ENCODE data around the gene C3orf49.

Gene C3orf49, protein sequence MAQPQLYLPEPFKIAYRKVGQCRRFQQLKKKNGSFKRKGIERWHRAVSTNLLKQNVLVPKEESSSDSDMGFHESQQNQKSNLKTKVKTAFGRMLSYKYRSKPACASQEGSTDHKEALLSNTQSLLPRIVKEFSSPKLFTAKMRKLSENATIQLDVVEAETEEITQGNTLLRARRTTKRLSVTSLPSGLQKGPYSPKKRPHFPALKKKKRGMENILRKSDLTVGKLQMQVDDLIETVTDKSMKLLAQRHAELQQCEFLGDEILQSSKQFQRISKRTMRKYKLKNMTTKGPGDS

DNA sequence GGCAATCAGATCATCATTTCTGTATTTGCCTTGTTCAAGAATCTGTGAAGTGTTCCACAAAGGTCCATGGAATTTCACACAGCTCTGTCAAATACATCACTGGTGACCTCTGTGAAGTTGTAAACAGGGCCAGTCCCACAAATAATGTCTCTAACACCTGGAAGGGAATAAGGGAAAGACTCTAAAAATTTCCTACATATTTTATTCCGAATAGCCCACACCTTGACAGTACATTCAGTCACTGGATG is at the start of gene C3orf49:
Gene C3orf49, plus strand, starts transcription at position 149 of the 248 bp plus-strand sequence. CDS start 173 bp downstream, outside the sequence.
- no peaks in the 10 kb centered on the region for H3K27me3 Mint-ChIP-seq
- H3K27ac Mint-ChIP-seq = no peak within 1 kb of the TSS
- no peak within 1 kb of the TSS for H3K4me3 Mint-ChIP-seq
- peaks cover 7% of the 10 kb centered on the region for H3K36me3 Mint-ChIP-seq (ENCODE audit: low read depth)
- intact Hi-C loops (cut with micrococcal nuclease) = loop anchor here (5.0 kb wide), 1 partner anchor 1487 kb away; no protein-coding TSS in a partner anchor
- no peaks in the 10 kb centered on the region for H3K4me1 Mint-ChIP-seq (ENCODE audit: low read depth)
- no peaks in the 10 kb centered on the region for H3K9me3 Mint-ChIP-seq

DNA sequence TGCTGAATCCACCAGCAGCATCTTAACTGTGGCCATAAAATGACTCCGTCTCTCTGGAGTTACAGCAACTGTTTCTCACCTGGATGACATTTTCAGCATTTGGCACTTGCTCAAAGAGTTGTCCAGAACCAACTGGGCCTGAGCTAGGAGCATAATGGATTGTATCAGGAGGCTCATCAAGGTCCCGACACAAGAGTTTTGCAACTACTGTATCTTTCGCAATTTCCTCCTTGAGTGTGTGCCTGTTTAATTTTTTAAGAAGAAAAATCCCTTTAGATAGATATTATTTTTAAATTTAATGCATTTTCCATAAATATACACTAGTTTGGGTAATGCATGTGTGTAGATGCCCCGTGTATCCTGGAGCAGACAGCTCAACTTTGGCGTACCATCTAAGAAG is 44.3 kb upstream of the C3orf49 start:
- Mint-ChIP-seq H3K36me3 (ENCODE audit: low read depth) (no peaks in the 10 kb centered on the region), H3K4me3 (no peak overlapping the region), H3K4me1 (ENCODE audit: low read depth) (peaks cover 11% of the 10 kb centered on the region), H3K27ac (no peak overlapping the region), H3K27me3 (no peaks in the 10 kb centered on the region), H3K9me3 (no peaks in the 10 kb centered on the region)
- intact Hi-C loops (cut with micrococcal nuclease) = no loop called here

DNA sequence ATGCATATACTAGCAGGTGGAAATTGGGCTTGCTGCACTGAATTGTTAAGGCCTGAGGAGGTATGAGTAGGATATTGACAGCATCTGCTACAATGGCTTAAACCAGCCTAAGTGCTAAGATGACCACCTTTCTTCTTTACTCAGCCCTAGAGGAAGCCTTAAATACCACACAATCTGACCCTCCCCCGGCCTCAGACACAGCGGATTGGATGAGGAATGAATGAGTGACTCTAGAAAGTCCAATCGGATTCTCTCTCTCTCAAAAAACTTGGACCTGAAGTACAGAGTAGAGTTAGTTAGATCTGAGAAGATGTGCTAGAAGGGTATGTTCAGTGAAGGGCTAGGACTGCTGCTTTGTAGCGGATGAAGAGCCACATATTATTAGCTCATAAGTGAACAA is 39.9 kb upstream of the C3orf49 start:
- intact Hi-C loops (cut with micrococcal nuclease) = no loop called here
- Mint-ChIP-seq H3K4me3 (no peak overlapping the region), H3K27me3 (no peaks in the 10 kb centered on the region), H3K36me3 (ENCODE audit: low read depth) (no peaks in the 10 kb centered on the region), H3K27ac (no peak overlapping the region), H3K9me3 (no peaks in the 10 kb centered on the region), H3K4me1 (ENCODE audit: low read depth) (peaks cover 11% of the 10 kb centered on the region)

DNA sequence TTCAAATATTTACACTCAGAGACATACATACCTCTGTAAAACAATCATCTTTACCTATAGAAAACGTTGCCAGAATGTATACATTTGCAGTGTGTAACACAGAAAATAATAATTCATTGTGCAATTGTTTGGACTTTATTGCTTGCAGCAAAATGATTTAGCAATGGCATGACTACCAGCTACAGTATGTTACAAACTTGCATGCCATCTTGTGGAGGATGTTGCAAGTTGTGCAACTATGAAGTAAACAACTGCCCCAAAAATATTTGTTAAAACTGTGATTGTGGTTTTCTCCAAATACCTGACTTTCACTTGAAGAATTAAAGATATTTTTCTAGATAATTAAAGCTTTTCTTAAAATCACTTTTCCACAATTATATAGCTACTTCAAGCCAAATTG is 27.1 kb upstream of the C3orf49 start:
- intact Hi-C loops (cut with micrococcal nuclease) = no loop called here

DNA sequence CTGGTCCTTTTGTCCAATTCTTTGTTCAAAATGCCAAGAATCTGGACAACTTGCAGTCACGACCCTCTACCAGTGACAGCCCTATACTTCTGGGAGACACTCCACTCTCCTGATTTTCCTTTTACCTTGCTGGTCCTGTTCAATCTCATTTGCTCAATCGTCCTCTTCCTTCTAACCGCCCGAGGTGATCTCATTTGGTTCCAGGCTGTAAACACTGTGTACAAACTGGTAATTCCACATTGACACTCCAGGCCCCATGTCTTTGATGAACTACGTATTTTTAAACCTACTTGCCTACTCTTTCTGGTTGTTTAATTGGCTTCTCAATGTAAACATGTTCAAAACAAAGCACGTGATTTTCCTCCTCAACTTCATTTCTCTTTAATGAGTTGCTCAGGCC is 23.7 kb upstream of the C3orf49 start:
- no peaks in the 10 kb centered on the region for H3K9me3 Mint-ChIP-seq
- intact Hi-C loops (cut with micrococcal nuclease) = no loop called here
- no peaks in the 10 kb centered on the region for H3K27me3 Mint-ChIP-seq
- H3K4me1 Mint-ChIP-seq (ENCODE audit: low read depth) = no peaks in the 10 kb centered on the region
- no peaks in the 10 kb centered on the region for H3K36me3 Mint-ChIP-seq (ENCODE audit: low read depth)
- no peak overlapping the region for H3K4me3 Mint-ChIP-seq
- H3K27ac Mint-ChIP-seq = no peak overlapping the region

More for the DNA sequence above, 27.1 kb upstream of the C3orf49 start:
- no peaks in the 10 kb centered on the region for H3K4me1 Mint-ChIP-seq (ENCODE audit: low read depth)
- H3K36me3 Mint-ChIP-seq (ENCODE audit: low read depth) = no peaks in the 10 kb centered on the region
- no peaks in the 10 kb centered on the region for H3K9me3 Mint-ChIP-seq
- H3K4me3 Mint-ChIP-seq = no peak overlapping the region
- H3K27ac Mint-ChIP-seq = no peak overlapping the region
- no peaks in the 10 kb centered on the region for H3K27me3 Mint-ChIP-seq

DNA sequence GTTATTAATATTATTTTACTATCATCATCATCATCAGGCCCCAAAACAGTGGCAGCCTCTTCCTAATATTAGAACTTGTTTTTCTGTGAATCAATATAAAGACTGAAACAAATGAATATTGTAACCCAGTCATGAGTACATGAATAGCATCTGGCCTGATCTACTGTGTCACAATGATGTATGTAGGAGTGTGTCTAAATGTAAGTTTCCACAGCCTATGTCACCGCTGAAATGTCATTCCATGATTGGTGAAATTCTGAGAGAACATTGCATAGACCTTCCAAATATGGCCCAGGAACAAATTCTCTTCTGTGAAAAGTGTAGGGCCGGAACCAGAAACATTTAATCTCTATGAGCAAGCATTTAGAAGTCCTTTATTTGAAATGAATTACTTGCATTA is 20.6 kb upstream of the C3orf49 start:
- Mint-ChIP-seq H3K4me3 (no peak overlapping the region), H3K27ac (no peak overlapping the region), H3K9me3 (no peaks in the 10 kb centered on the region), H3K4me1 (ENCODE audit: low read depth) (no peaks in the 10 kb centered on the region), H3K27me3 (no peaks in the 10 kb centered on the region), H3K36me3 (ENCODE audit: low read depth) (no peaks in the 10 kb centered on the region)
- intact Hi-C loops (cut with micrococcal nuclease) = no loop called here

DNA sequence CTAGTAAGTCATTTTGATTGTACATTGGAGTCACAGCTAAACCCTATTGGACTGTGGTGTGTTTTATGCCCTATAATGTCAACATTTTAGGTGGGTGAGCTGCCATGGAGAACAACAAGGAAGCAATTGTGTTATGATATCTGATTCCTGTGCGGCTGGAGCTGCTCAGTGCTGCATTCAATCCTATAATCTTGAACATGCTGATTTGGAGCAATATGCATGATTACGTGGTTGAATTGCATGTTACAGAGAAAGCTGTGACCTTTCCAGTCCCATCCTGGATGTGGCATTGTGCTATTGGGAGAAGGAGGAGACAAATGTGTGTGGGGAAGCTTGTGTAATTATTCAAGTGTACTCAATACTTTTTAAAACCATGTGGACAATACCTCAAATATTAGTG is 20.1 kb upstream of the C3orf49 start:
- intact Hi-C loops (cut with micrococcal nuclease) = no loop called here
- H3K27me3 Mint-ChIP-seq = no peaks in the 10 kb centered on the region
- H3K36me3 Mint-ChIP-seq (ENCODE audit: low read depth) = no peaks in the 10 kb centered on the region

DNA sequence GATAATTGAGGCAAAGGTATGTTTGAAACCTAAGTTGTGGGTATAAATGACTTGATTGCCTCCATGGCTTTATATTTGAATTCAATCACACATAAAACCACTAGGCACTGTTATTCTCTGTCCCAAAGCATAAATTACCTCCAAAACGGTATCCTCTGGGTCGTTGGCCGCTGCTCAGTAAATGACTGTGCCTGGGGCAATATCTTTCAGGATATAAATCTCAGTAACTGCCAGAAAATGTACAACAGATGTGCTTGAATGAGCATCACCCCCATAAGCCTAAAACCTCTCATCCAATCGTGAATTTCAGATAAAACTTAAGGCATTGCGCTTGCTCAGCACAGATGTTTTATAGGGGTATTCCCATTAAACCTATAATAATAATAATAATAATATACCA is 19.0 kb upstream of the C3orf49 start:
- H3K9me3 Mint-ChIP-seq = no peaks in the 10 kb centered on the region
- H3K4me3 Mint-ChIP-seq = no peak overlapping the region
- no peaks in the 10 kb centered on the region for H3K4me1 Mint-ChIP-seq (ENCODE audit: low read depth)
- no peak overlapping the region for H3K27ac Mint-ChIP-seq
- H3K27me3 Mint-ChIP-seq = no peaks in the 10 kb centered on the region
- intact Hi-C loops (cut with micrococcal nuclease) = no loop called here
- H3K36me3 Mint-ChIP-seq (ENCODE audit: low read depth) = no peaks in the 10 kb centered on the region

More for the DNA sequence above, 20.1 kb upstream of the C3orf49 start:
- no peak overlapping the region for H3K27ac Mint-ChIP-seq
- no peaks in the 10 kb centered on the region for H3K9me3 Mint-ChIP-seq
- no peak overlapping the region for H3K4me3 Mint-ChIP-seq
- no peaks in the 10 kb centered on the region for H3K4me1 Mint-ChIP-seq (ENCODE audit: low read depth)

DNA sequence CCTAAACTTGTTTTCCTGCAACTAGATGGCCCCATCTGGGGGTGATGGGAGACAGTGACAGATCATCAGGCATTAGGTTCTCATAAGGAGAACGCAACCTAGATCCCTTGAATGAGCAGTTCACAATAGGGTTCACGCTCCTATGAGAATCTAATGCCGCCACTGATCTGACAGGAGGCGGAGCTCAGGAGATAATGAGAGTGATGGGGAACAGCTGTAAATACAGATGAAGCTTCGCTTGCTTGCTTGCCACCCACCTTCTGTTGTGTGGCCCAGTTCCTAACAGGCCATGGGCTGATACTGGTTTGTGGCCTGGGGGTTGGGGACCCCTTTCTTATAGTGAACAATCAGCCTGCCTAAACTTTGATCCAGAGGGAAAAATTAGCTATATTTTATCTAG is 15.2 kb upstream of the C3orf49 start:
- intact Hi-C loops (cut with micrococcal nuclease) = no loop called here
- no peaks in the 10 kb centered on the region for H3K9me3 Mint-ChIP-seq
- no peak overlapping the region for H3K4me3 Mint-ChIP-seq
- H3K36me3 Mint-ChIP-seq (ENCODE audit: low read depth) = no peaks in the 10 kb centered on the region
- H3K27ac Mint-ChIP-seq = no peak overlapping the region
- peaks cover 17% of the 10 kb centered on the region for H3K4me1 Mint-ChIP-seq (ENCODE audit: low read depth)
- no peaks in the 10 kb centered on the region for H3K27me3 Mint-ChIP-seq

DNA sequence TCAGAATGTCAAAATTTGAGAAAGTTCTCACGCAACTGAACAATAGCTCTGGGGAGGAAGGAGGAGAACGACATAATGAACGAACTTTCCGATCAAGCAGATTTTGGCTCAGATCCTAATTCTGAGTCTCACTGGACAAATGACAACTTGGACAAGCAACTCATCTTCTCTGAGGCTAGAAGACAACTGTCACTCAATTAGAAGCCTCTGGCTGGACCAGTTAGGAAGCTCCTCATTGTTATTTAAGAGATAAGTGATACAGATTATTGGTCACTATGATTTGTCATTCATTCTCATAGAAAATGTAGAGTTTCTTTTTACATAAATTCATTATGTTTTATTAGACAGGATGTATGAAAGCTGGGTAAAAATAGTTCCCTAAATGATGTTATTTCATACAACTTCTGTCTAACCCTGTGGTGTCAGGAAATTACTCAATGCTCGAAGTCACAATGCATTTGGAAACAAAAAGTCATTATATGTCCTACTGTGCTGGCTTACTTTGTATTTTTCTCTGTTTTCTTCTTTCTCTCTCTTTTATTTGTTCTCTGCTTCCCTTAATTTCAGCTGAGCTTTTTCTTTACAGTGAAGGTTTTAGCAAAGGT is 11.0 kb upstream of the C3orf49 start:
- intact Hi-C loops (cut with micrococcal nuclease) = no loop called here
- no peaks in the 10 kb centered on the region for H3K27me3 Mint-ChIP-seq
- no peaks in the 10 kb centered on the region for H3K9me3 Mint-ChIP-seq
- H3K4me3 Mint-ChIP-seq = no peak overlapping the region
- H3K4me1 Mint-ChIP-seq (ENCODE audit: low read depth) = peaks cover 24% of the 10 kb centered on the region
- no peak overlapping the region for H3K27ac Mint-ChIP-seq
- no peaks in the 10 kb centered on the region for H3K36me3 Mint-ChIP-seq (ENCODE audit: low read depth)

DNA sequence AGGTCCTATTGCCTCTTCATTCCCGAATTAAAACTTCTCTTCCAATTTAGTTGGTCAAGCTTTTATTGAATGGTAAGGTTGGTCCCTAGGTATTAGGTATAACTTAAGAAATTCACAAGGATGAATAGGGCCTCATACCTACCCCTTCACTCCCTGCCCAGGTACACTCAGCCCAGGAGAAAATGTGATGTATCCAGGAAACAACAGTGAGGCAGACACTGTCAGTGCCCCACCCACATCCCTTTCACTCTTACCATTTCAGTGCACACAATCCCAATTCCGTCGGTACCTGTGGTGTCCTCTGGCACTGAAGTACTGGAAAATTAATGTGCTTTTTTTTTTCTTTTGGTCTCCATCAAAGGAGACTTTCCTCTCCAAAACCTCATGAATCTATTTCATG is 10.5 kb upstream of the C3orf49 start:
- H3K4me3 Mint-ChIP-seq = no peak overlapping the region
- intact Hi-C loops (cut with micrococcal nuclease) = no loop called here
- H3K27me3 Mint-ChIP-seq = no peaks in the 10 kb centered on the region
- no peaks in the 10 kb centered on the region for H3K36me3 Mint-ChIP-seq (ENCODE audit: low read depth)
- no peaks in the 10 kb centered on the region for H3K9me3 Mint-ChIP-seq
- no peak overlapping the region for H3K27ac Mint-ChIP-seq
- H3K4me1 Mint-ChIP-seq (ENCODE audit: low read depth) = peaks cover 24% of the 10 kb centered on the region

DNA sequence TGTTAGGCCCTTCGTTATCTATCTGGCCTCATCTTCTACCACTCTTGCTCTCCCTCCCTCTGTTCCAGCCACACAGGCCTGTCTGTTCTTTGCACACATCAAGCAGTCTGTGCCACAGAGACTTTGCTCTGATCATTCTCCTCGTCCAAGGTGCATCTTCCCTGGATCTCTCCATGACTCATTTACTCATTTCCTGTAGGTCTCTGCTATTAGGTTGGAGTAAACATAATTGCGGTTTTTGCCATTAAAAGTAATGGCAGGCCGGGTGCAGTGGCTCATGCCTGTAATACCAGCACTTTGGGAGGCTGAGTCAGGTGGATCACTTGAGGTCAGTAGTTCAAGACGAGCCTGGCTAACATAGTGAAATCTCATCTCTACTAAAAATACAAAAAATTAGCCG is 9.5 kb upstream of the C3orf49 start:
- H3K27ac Mint-ChIP-seq = no peak overlapping the region
- H3K36me3 Mint-ChIP-seq (ENCODE audit: low read depth) = no peaks in the 10 kb centered on the region
- H3K9me3 Mint-ChIP-seq = no peaks in the 10 kb centered on the region
- H3K27me3 Mint-ChIP-seq = no peaks in the 10 kb centered on the region
- intact Hi-C loops (cut with micrococcal nuclease) = no loop called here
- peaks cover 24% of the 10 kb centered on the region for H3K4me1 Mint-ChIP-seq (ENCODE audit: low read depth)
- no peak overlapping the region for H3K4me3 Mint-ChIP-seq

DNA sequence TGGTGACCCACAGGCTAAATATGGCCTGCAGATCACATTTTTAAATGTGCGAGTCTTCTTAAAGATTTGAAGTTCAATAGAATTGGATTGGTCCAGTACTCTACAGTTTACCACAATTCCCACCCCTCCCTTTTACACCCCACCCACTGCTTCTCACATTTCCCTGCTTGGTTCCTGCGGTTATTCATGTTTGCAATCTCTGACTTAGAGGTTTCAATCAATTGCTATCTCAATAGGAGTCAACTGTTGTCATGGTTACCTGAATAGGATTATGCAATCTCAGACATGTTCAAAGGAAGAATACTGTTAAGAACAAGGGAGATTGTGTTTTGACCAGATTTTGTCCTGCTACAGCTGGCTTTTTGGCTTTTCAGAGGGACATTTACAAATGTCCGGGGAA is 4.9 kb upstream of the C3orf49 start:
- intact Hi-C loops (cut with micrococcal nuclease) = no loop called here
- no peaks in the 10 kb centered on the region for H3K27me3 Mint-ChIP-seq

DNA sequence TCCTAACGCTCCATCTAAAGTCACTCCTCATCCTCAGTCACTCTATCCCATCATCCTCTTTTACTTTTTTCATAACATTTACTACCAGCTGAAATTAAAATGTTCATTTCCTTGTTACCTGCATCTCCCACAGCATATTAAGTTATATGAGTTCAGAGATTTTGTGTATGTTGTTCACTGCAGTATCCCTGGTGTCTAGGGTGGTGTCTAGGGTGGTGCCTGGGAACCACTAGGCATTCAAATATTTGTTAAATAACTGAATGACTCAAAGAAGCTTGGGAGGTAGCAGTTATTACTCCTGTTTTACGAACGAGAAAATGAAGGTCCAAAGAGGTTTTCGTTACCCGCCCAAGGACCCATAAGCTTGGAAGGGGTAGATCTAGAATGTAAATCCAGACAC is 1.9 kb upstream of the C3orf49 start:
- Mint-ChIP-seq H3K27me3 (no peaks in the 10 kb centered on the region), H3K27ac (no peak overlapping the region), H3K36me3 (ENCODE audit: low read depth) (peaks cover 7% of the 10 kb centered on the region), H3K4me1 (ENCODE audit: low read depth) (no peaks in the 10 kb centered on the region), H3K9me3 (no peaks in the 10 kb centered on the region), H3K4me3 (no peak overlapping the region)
- intact Hi-C loops (cut with micrococcal nuclease) = loop anchor here (5.0 kb wide), 1 partner anchor 1485 kb away; no protein-coding TSS in a partner anchor

More for the DNA sequence above, 4.9 kb upstream of the C3orf49 start:
- no peaks in the 10 kb centered on the region for H3K9me3 Mint-ChIP-seq
- H3K4me3 Mint-ChIP-seq = no peak overlapping the region
- H3K27ac Mint-ChIP-seq = no peak overlapping the region
- peaks cover 7% of the 10 kb centered on the region for H3K36me3 Mint-ChIP-seq (ENCODE audit: low read depth)
- H3K4me1 Mint-ChIP-seq (ENCODE audit: low read depth) = peaks cover 5% of the 10 kb centered on the region
